ENCODE results near the gene SLC2A11. TPM values are rescaled to one million over a fixed set of nuclear protein-coding genes. Genes with fewer than 3 reads are reported as not detected.
"Not testable (repeated sequence)": the region's sequence is repeated elsewhere in the genome, so short reads cannot be mapped to it uniquely, and the experiment has no call there.

SLC2A11 gene
- total and polyA plus RNA-seq, 2 donors from 2014 or later: 23.7 to 28.9 TPM

- H3K27ac ChIP-seq (ENCODE audit: low read depth in 2 of 2, low read length in 2 of 2): peak overlapping the region; percentile 89 to 90
- DNase-seq: peak; percentile 99 to 100 (median 100)
- no peaks in the 10 kb centered on the region for H3K27me3 ChIP-seq (ENCODE audit: control insufficient read depth, insufficient read depth, low read length)
- intact Hi-C loops (cut with DNase I): no loop called here
- FAIRE-seq: peak; percentile 82
- H3K4me1 ChIP-seq (ENCODE audit: control insufficient read depth in 2 of 3, insufficient read depth in 2 of 3, low read depth in 1 of 3, low read length in 3 of 3): peaks cover 0 to 16% (median 2%) of the 10 kb centered on the region in 3 donors
- no peaks in the 10 kb centered on the region for H3K36me3 ChIP-seq (ENCODE audit: control insufficient read depth in 2 of 3, insufficient read depth in 3 of 3, low read length in 3 of 3)
- no peak for TF ChIP-seq CTCF (IDR thresholded peaks at IDR 0.05; ENCODE audit: borderline replicate concordance, extremely low read depth, insufficient read depth)
- no peaks in the 10 kb centered on the region for H3K9me3 ChIP-seq (ENCODE audit: control insufficient read depth in 2 of 3, insufficient read depth in 1 of 3, low read length in 3 of 3)
- H3K4me3 ChIP-seq (ENCODE audit: low read length in 3 of 3): peak overlapping the region; percentile 76 to 78 (median 78)
- H3K9ac ChIP-seq (ENCODE audit: low read length in 3 of 3): peak overlapping the region; percentile 68 to 73 (median 70)
Observed at GRCh38 chr22:23913661-23914353, 56.1 kb downstream of the SLC2A11 start.

- intact Hi-C loops (cut with DNase I): no loop called here
- Histone ChIP-seq H3K9me3 (ENCODE audit: control insufficient read depth in 2 of 3, insufficient read depth in 1 of 3, low read length in 3 of 3) (no peaks in the 10 kb centered on the region), H3K4me1 (ENCODE audit: control insufficient read depth in 2 of 3, insufficient read depth in 2 of 3, low read depth in 1 of 3, low read length in 3 of 3) (peaks cover 2 to 13% (median 3%) of the 10 kb centered on the region in 3 donors), H3K9ac (ENCODE audit: low read length in 3 of 3) (no peak overlapping the region), H3K27me3 (ENCODE audit: control insufficient read depth, insufficient read depth, low read length) (no peaks in the 10 kb centered on the region), H3K27ac (ENCODE audit: low read depth in 2 of 2, low read length in 2 of 2) (no peak overlapping the region), H3K4me3 (ENCODE audit: low read length in 3 of 3) (no peak overlapping the region), H3K36me3 (ENCODE audit: control insufficient read depth in 2 of 3, insufficient read depth in 3 of 3, low read length in 3 of 3) (no peaks in the 10 kb centered on the region)
- no peak for FAIRE-seq
- no peak for TF ChIP-seq CTCF (IDR thresholded peaks at IDR 0.05; ENCODE audit: borderline replicate concordance, extremely low read depth, insufficient read depth)
- no peak for DNase-seq
Observed at GRCh38 chr22:23915290-23915689, 57.6 kb downstream of the SLC2A11 start.

- peak overlapping the region; percentile 47 to 51 for H3K27ac ChIP-seq (ENCODE audit: low read depth in 2 of 2, low read length in 2 of 2)
- not testable (repeated sequence) for H3K4me3 ChIP-seq (ENCODE audit: low read length in 3 of 3)
Observed at GRCh38 chr22:23920267-23920611, 62.6 kb downstream of the SLC2A11 start.

GRCh38 chr22:23921586-23922201 is 64.0 kb downstream of the SLC2A11 start:
- DNase-seq: peak in 1 of 5 donors; percentile 45
- FAIRE-seq; H3K27me3 ChIP-seq (ENCODE audit: control insufficient read depth, insufficient read depth, low read length); H3K36me3 ChIP-seq (ENCODE audit: control insufficient read depth in 2 of 3, insufficient read depth in 3 of 3, low read length in 3 of 3); H3K4me3 ChIP-seq (ENCODE audit: low read length in 3 of 3); H3K9ac ChIP-seq (ENCODE audit: low read length in 3 of 3); H3K9me3 ChIP-seq (ENCODE audit: control insufficient read depth in 2 of 3, insufficient read depth in 1 of 3, low read length in 3 of 3); intact Hi-C loops (cut with DNase I); H3K27ac ChIP-seq (ENCODE audit: low read depth in 2 of 2, low read length in 2 of 2): not testable (repeated sequence)
- peaks cover 0 to 11% (median 3%) of the 10 kb centered on the region in 3 donors for H3K4me1 ChIP-seq (ENCODE audit: control insufficient read depth in 2 of 3, insufficient read depth in 2 of 3, low read depth in 1 of 3, low read length in 3 of 3)

More at GRCh38 chr22:23920267-23920611, 62.6 kb downstream of the SLC2A11 start:
- FAIRE-seq; H3K27me3 ChIP-seq (ENCODE audit: control insufficient read depth, insufficient read depth, low read length); DNase-seq; intact Hi-C loops (cut with DNase I); H3K9me3 ChIP-seq (ENCODE audit: control insufficient read depth in 2 of 3, insufficient read depth in 1 of 3, low read length in 3 of 3); H3K36me3 ChIP-seq (ENCODE audit: control insufficient read depth in 2 of 3, insufficient read depth in 3 of 3, low read length in 3 of 3): not testable (repeated sequence)
- H3K4me1 ChIP-seq (ENCODE audit: control insufficient read depth in 2 of 3, insufficient read depth in 2 of 3, low read depth in 1 of 3, low read length in 3 of 3): peaks cover 0 to 11% (median 3%) of the 10 kb centered on the region in 3 donors
- H3K9ac ChIP-seq (ENCODE audit: low read length in 3 of 3): peak overlapping the region in 1 of 3 donors; percentile 19
